ENCODE results near the gene KRTAP1-5. TPM values are rescaled to one million over a fixed set of nuclear protein-coding genes. Genes with fewer than 3 reads are reported as not detected.

KRTAP1-5 gene
- total RNA-seq, 2 donors from 2014 or later = not detected

- intact Hi-C loops (cut with DNase I) = no loop called here
- Histone ChIP-seq H3K27ac (no peak overlapping the region), H3K36me3 (replicated peaks in 1 of 2; ENCODE audit: insufficient read depth in 1 of 2, low read depth in 2 of 2) (no peaks in the 10 kb centered on the region), H3K27me3 (no peaks in the 10 kb centered on the region), H3K4me1 (no peaks in the 10 kb centered on the region), H3K4me3 (no peak overlapping the region), H3K9me3 (no peaks in the 10 kb centered on the region)
- DNase-seq (no peak), ATAC-seq (no peak)
- WGBS, 2 donors = 66 to 76% methylated on average over 6 of the region's 6 CpGs
- no peak for TF ChIP-seq CTCF (IDR thresholded peaks at IDR 0.05)
- TF ChIP-seq POLR2A (IDR thresholded peaks at IDR 0.05) = no peak
Measured at GRCh38 chr17:41012326-41013120, 14.5 kb downstream of the KRTAP1-5 start.

- no peaks in the 10 kb centered on the region for H3K36me3 ChIP-seq (replicated peaks in 1 of 2; ENCODE audit: insufficient read depth in 1 of 2, low read depth in 2 of 2)
- intact Hi-C loops (cut with DNase I) = no loop called here
Measured at GRCh38 chr17:41010441-41010840, 16.6 kb downstream of the KRTAP1-5 start.

GRCh38 chr17:41009936-41010335 is 17.1 kb downstream of the KRTAP1-5 start:
- intact Hi-C loops (cut with DNase I) = no loop called here
- Histone ChIP-seq H3K36me3 (replicated peaks in 1 of 2; ENCODE audit: insufficient read depth in 1 of 2, low read depth in 2 of 2) (no peaks in the 10 kb centered on the region), H3K27ac (no peak overlapping the region), H3K4me3 (no peak overlapping the region), H3K27me3 (no peaks in the 10 kb centered on the region), H3K9me3 (no peaks in the 10 kb centered on the region), H3K4me1 (no peaks in the 10 kb centered on the region)
- WGBS, 2 donors = 81 to 89% methylated on average over 1 of the region's 1 CpG
- no peak for TF ChIP-seq CTCF (IDR thresholded peaks at IDR 0.05)
- TF ChIP-seq POLR2A (IDR thresholded peaks at IDR 0.05) = no peak
- no peak for DNase-seq
- ATAC-seq = no peak

More at GRCh38 chr17:41010441-41010840, 16.6 kb downstream of the KRTAP1-5 start:
- no peak for TF ChIP-seq CTCF (IDR thresholded peaks at IDR 0.05)
- no peak overlapping the region for H3K4me3 ChIP-seq
- H3K4me1 ChIP-seq = no peaks in the 10 kb centered on the region
- H3K9me3 ChIP-seq = no peaks in the 10 kb centered on the region
- H3K27ac ChIP-seq = no peak overlapping the region
- no peak for ATAC-seq
- no peaks in the 10 kb centered on the region for H3K27me3 ChIP-seq
- DNase-seq = no peak

GRCh38 chr17:41009301-41009760 is 17.7 kb downstream of the KRTAP1-5 start:
- H3K27me3 ChIP-seq = no peaks in the 10 kb centered on the region
- DNase-seq (no peak), ATAC-seq (peak; percentile 35)
- no peak overlapping the region for H3K4me3 ChIP-seq
- no peaks in the 10 kb centered on the region for H3K9me3 ChIP-seq
- TF ChIP-seq POLR2A (IDR thresholded peaks at IDR 0.05) (no peak), CTCF (IDR thresholded peaks at IDR 0.05) (no peak)
- H3K4me1 ChIP-seq = no peaks in the 10 kb centered on the region
- WGBS, 2 donors = 26 to 27% methylated on average over 4 of the region's 4 CpGs
- intact Hi-C loops (cut with DNase I) = no loop called here
- no peaks in the 10 kb centered on the region for H3K36me3 ChIP-seq (replicated peaks in 1 of 2; ENCODE audit: insufficient read depth in 1 of 2, low read depth in 2 of 2)
- no peak overlapping the region for H3K27ac ChIP-seq

GRCh38 chr17:41008811-41009210 is 18.2 kb downstream of the KRTAP1-5 start, which contains the start of gene KRTAP3-1:
Gene KRTAP3-1 (minus strand): TSS chr17:41009128. CDS start chr17:41009074, 54 bp downstream.
- no peaks in the 10 kb centered on the region for H3K4me1 ChIP-seq

More at GRCh38 chr17:41008811-41009210, 18.2 kb downstream of the KRTAP1-5 start, which contains the start of gene KRTAP3-1:
- no peaks in the 10 kb centered on the region for H3K9me3 ChIP-seq
- intact Hi-C loops (cut with DNase I) = no loop called here
- H3K4me3 ChIP-seq = no peak within 1 kb of the TSS
- no peaks in the 10 kb centered on the region for H3K27me3 ChIP-seq
- no peak within 1 kb of the TSS for H3K27ac ChIP-seq
- H3K36me3 ChIP-seq (replicated peaks in 1 of 2; ENCODE audit: insufficient read depth in 1 of 2, low read depth in 2 of 2) = no peaks in the 10 kb centered on the region
- ATAC-seq (no peak), DNase-seq (no peak)
- WGBS, 2 donors = 75% methylated on average over 8 of the region's 8 CpGs
- TF ChIP-seq POLR2A (IDR thresholded peaks at IDR 0.05) = no peak
- no peak for TF ChIP-seq CTCF (IDR thresholded peaks at IDR 0.05)

Measured in body of pancreas (tissue), 4 donors.